ENCODE data around the gene PLXNA2. TPM values are rescaled to one million over a fixed set of nuclear protein-coding genes. Genes with fewer than 3 reads are reported as not detected.

The PLXNA2 gene
- total and polyA plus RNA-seq, 2 of the 8 experiments (the other 6 are each of a cell fraction or from before 2014, with no cell fraction given) = 0.33 to 1.5 TPM

DNA sequence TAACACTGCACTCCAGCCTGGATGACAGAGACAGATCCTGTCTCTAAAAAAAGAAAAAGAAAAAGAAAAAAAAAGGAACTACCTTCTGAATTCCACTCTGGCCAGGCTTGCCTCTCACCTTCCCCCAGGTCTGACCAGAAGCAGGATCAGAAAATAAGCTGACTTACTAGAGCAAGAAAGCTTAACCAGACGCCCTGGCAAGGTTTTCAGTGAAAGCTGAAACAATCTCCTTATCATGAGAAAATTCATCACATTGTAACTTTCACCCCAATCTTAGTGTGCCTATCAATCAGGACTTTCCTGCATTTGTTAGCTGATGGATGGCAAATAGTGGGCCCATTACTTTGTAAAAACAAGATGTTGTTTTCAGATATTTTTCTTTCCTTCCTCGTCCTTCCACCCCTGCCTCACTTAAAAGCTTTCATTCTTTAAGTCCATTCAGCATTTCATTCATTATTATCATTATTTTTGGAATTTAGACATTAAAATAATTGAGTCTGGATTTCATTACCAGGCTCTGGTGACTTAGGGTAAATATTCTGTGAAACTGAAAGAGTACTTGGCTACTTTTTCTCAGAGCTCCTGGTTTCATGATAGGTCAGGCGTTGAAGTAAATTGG is 236.8 kb downstream of the PLXNA2 start:
- no peaks in the 10 kb centered on the region for H3K23me2 ChIP-seq (ENCODE audit: low read depth, low read length)
- H4K91ac ChIP-seq (replicated peaks; ENCODE audit: insufficient read length, low read length) = no peak overlapping the region
- no peak overlapping the region for H3K18ac ChIP-seq (ENCODE audit: extremely low read depth, low read length)
- no peaks in the 10 kb centered on the region for H3K79me1 ChIP-seq (ENCODE audit: low read depth, low read length)
- no peak overlapping the region for H3K4ac ChIP-seq (replicated peaks; ENCODE audit: insufficient read length, low read depth, low read length)
- H3K9ac ChIP-seq (replicated peaks in 1 of 4; ENCODE audit: extremely low read depth in 1 of 4, low read depth in 3 of 4, low read length in 3 of 4) = no peak overlapping the region
- no peak overlapping the region for H2BK12ac ChIP-seq (ENCODE audit: low read depth, low read length)
- no peak overlapping the region for H3K27ac ChIP-seq (ENCODE audit: low read depth, low read length)
- WGBS, 2 experiments (ENCODE audit: extremely low coverage in 1 of 2, insufficient coverage in 1 of 2, insufficient read length in 1 of 2, insufficient replicate concordance in 2 of 2, low coverage in 1 of 2, low lambda C conversion rate in 2 of 2, missing lambda C conversion rate in 1 of 2) = 83% methylated on average over 3 of the region's 3 CpGs; no CpG with 5 or more reads in 1 of the 2 experiments
- no peaks in the 10 kb centered on the region for H3K36me3 ChIP-seq (ENCODE audit: control insufficient read depth in 2 of 4, insufficient read depth in 4 of 4, low read length in 3 of 4)
- no peak overlapping the region for H4K8ac ChIP-seq (ENCODE audit: extremely low read depth, insufficient read depth, low read length)
- H3K56ac ChIP-seq (replicated peaks; ENCODE audit: insufficient read length, low read depth, low read length) = no peak overlapping the region
- H3K79me2 ChIP-seq (ENCODE audit: control insufficient read depth in 1 of 2, insufficient read depth in 2 of 2, low read length in 2 of 2) = no peaks in the 10 kb centered on the region
- H2BK15ac ChIP-seq (ENCODE audit: low read length) = no peak overlapping the region
- CTCF ChIA-PET (ENCODE audit: partially characterized antibody) = interaction anchor here (0.7 to 4.5 kb wide), 11 partner anchors 9 to 237 kb away, joined by 3 to 26 read pairs (median 5); partner anchors contain the start of gene PLXNA2
- no peak overlapping the region for H2BK20ac ChIP-seq (ENCODE audit: low read length)
- H2BK120ac ChIP-seq (replicated peaks; ENCODE audit: low read depth, low read length) = no peak overlapping the region
- H3K4me1 ChIP-seq (replicated peaks in 1 of 4; ENCODE audit: control insufficient read depth in 3 of 4, insufficient read depth in 4 of 4, low read length in 3 of 4) = no peaks in the 10 kb centered on the region
- H2AFZ ChIP-seq (ENCODE audit: low read length) = no peak overlapping the region
- H3K23ac ChIP-seq (ENCODE audit: insufficient read length) = no peak overlapping the region
- no peaks in the 10 kb centered on the region for H4K20me1 ChIP-seq (replicated peaks in 1 of 2; ENCODE audit: control insufficient read depth in 1 of 2, insufficient read depth in 2 of 2, low read length in 2 of 2)
- H3K14ac ChIP-seq (ENCODE audit: insufficient read length) = no peak overlapping the region
- H2BK5ac ChIP-seq (ENCODE audit: low read depth, low read length) = no peak overlapping the region
- no peaks in the 10 kb centered on the region for H3K9me3 ChIP-seq (ENCODE audit: insufficient read depth in 2 of 2, low read depth in 1 of 2, low read length in 1 of 2)
- H4K5ac ChIP-seq (ENCODE audit: insufficient read length, low read depth, low read length) = no peak overlapping the region
- H3K4me2 ChIP-seq (ENCODE audit: insufficient read depth in 1 of 2, low read depth in 2 of 2, low read length in 2 of 2) = no peak overlapping the region
- no peak overlapping the region for H2AK5ac ChIP-seq (ENCODE audit: low read depth, low read length)
- POLR2A ChIA-PET (ENCODE audit: partially characterized antibody) = interaction anchor here (0.7 to 0.9 kb wide), 2 partner anchors 9 to 215 kb away, joined by 4 to 5 read pairs; no protein-coding TSS in a partner anchor
- FAIRE-seq (no peak), DNase-seq (ENCODE audit: low read depth in 1 of 2, low spot score in 2 of 2) (no peak)
- no peak overlapping the region for H3K4me3 ChIP-seq (ENCODE audit: extremely low read depth in 1 of 4, insufficient read depth in 2 of 4, low read depth in 3 of 4, low read length in 4 of 4)
- no peaks in the 10 kb centered on the region; a peak in 1 of 7 replicates for H3K27me3 ChIP-seq (replicated peaks in 1 of 4; ENCODE audit: control insufficient read depth in 3 of 4, extremely low read depth in 1 of 4, insufficient read depth in 3 of 4, low read length in 3 of 4)
- TF ChIP-seq TCF12 (IDR thresholded peaks at IDR 0.05; ENCODE audit: low read depth, low read length) (no peak), EGR1 (IDR thresholded peaks at IDR 0.05; ENCODE audit: borderline replicate concordance, low read depth, low read length) (no peak), MAX (IDR thresholded peaks at IDR 0.05) (no peak), POLR2AphosphoS5 (IDR thresholded peaks at IDR 0.05; ENCODE audit: low read depth, low read length) (no peak), USF2 (IDR thresholded peaks at IDR 0.05; ENCODE audit: low read length) (no peak), POLR2A (IDR thresholded peaks at IDR 0.05; ENCODE audit: control extremely low read depth in 1 of 2, low read depth in 2 of 2, low read length in 2 of 2) (no peak), HDAC2 (IDR thresholded peaks at IDR 0.05; ENCODE audit: borderline replicate concordance in 1 of 2, low read depth in 2 of 2, low read length in 2 of 2) (no peak), SRF (IDR thresholded peaks at IDR 0.05; ENCODE audit: low read depth, low read length) (no peak), CBX8 (IDR thresholded peaks at IDR 0.05; ENCODE audit: borderline replicate concordance, low read depth, low read length) (no peak), NANOG (IDR thresholded peaks at IDR 0.05; ENCODE audit: insufficient read depth, low read depth, low read length, poor library complexity, severe bottlenecking) (no peak), GABPA (IDR thresholded peaks at IDR 0.05; ENCODE audit: borderline replicate concordance, insufficient read depth, low read length) (no peak), SIRT6 (IDR thresholded peaks at IDR 0.05; ENCODE audit: low read length) (no peak), BRCA1 (IDR thresholded peaks at IDR 0.05; ENCODE audit: low read depth, low read length) (no peak)
